ENCODE results near the gene SUGCT.

The SUGCT gene

DNA sequence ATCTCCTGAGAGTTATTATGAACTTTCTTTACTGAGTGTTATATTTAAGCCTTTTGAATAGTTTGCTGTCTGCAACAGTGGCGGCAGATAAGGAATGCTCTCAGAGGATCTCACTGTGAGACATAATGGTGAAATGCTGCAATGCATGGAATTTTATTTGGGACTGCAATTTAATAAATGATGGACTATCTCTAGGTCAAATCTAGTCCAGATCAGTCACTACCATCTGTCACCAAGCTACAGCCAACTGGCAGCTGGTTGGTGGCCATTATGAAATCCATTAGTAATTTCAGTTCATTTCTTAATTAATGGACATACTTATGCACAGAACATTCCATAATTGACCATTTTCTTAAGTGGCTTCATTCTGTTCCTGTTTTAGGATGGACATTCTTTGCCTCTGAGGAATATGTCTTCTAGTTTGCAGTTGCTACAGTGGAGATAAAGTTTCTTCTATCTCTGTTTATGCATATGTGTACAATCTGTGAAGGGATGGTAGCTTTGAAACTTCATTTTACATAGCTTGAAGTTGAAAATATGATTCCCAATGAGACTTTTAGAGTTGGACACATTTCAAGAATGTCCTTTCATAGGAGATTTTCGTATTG, 586.6 kb downstream of the SUGCT start:
- DNase-seq, result no peak
- Histone ChIP-seq H3K27ac (no peak overlapping the region), H3K36me3 (no peaks in the 10 kb centered on the region), H3K9me3 (ENCODE audit: severe bottlenecking) (no peaks in the 10 kb centered on the region), H3K27me3 (ENCODE audit: insufficient read depth, low read depth, severe bottlenecking) (no peaks in the 10 kb centered on the region), H3K4me3 (ENCODE audit: low read depth, low read length) (no peak overlapping the region)
- TF ChIP-seq, protein P1, sequence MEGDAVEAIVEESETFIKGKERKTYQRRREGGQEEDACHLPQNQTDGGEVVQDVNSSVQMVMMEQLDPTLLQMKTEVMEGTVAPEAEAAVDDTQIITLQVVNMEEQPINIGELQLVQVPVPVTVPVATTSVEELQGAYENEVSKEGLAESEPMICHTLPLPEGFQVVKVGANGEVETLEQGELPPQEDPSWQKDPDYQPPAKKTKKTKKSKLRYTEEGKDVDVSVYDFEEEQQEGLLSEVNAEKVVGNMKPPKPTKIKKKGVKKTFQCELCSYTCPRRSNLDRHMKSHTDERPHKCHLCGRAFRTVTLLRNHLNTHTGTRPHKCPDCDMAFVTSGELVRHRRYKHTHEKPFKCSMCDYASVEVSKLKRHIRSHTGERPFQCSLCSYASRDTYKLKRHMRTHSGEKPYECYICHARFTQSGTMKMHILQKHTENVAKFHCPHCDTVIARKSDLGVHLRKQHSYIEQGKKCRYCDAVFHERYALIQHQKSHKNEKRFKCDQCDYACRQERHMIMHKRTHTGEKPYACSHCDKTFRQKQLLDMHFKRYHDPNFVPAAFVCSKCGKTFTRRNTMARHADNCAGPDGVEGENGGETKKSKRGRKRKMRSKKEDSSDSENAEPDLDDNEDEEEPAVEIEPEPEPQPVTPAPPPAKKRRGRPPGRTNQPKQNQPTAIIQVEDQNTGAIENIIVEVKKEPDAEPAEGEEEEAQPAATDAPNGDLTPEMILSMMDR (IDR thresholded peaks at IDR 0.05; ENCODE audit: low read depth, low read length), result no peak

DNA sequence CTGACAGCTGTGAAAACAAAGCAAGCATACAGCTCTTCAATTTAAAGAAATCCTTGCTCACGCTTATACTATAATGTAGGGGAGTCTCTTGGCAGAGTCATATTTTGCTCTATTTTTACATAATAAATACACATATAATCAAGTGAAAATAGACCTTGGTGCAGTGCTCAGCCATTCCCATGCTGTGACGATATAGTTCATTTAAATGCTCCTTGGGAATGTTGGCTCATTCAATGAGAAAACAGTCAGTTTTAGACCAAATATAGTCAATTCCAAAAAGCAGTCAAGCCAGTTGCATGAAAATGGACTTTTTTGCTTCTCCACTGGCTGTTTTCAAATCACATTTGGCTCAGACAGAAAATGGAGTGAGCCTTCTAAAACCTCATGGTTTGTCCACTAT, 587.4 kb downstream of the SUGCT start:
- TF ChIP-seq, protein P1 (IDR thresholded peaks at IDR 0.05; ENCODE audit: low read depth, low read length), result no peak
- H3K27me3 ChIP-seq (ENCODE audit: insufficient read depth, low read depth, severe bottlenecking), result no peaks in the 10 kb centered on the region
- no peaks in the 10 kb centered on the region for H3K9me3 ChIP-seq (ENCODE audit: severe bottlenecking)
- no peak overlapping the region for H3K27ac ChIP-seq
- no peaks in the 10 kb centered on the region for H3K36me3 ChIP-seq
- no peak overlapping the region for H3K4me3 ChIP-seq (ENCODE audit: low read depth, low read length)
- DNase-seq, result no peak

DNA sequence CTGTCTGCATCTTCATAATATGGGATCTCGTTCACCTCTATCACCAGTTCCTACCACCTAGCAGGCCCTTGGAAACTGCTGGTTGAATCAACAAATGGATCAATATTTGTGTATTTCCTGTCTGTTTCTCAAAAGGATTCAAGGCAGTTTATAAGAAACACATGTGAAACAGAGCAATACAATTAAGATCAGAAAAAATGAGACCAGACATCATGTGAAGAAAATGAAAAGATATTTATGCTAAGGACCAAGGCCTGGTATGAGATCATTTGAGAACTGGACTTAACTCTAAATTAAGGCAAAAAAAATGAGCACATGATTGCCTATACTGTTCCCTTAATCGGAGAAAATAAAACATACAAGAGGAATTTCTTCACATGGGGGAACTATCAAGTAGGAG, 589.0 kb downstream of the SUGCT start:
- Histone ChIP-seq H3K9me3 (ENCODE audit: severe bottlenecking) (no peaks in the 10 kb centered on the region), H3K27ac (no peak overlapping the region), H3K27me3 (ENCODE audit: insufficient read depth, low read depth, severe bottlenecking) (no peaks in the 10 kb centered on the region), H3K4me3 (ENCODE audit: low read depth, low read length) (no peak overlapping the region), H3K36me3 (no peaks in the 10 kb centered on the region)
- no peak for DNase-seq
- TF ChIP-seq, protein P1 (IDR thresholded peaks at IDR 0.05; ENCODE audit: low read depth, low read length), result no peak

DNA sequence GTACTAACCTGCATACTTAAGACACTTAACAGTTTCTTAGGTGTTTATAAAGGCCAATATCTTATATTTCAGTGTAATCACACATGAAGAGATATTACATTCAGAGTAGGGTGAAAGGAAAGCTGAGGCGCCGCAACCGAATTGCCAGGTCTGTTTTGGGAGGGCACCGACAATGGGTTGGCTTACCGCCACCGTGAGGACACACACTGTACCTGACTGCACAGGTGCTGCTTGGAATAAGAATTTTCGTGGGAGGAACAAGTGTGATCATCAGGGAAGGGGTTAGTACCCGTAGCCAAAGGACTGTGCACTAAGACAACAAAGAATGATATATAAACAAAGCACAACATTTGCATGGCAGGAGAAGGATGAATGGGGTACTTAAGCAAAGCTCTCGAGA, 591.8 kb downstream of the SUGCT start:
- DNase-seq, result no peak
- TF ChIP-seq, protein P1 (IDR thresholded peaks at IDR 0.05; ENCODE audit: low read depth, low read length), result no peak
- Histone ChIP-seq H3K9me3 (ENCODE audit: severe bottlenecking) (no peaks in the 10 kb centered on the region), H3K4me3 (ENCODE audit: low read depth, low read length) (no peak overlapping the region), H3K27ac (no peak overlapping the region), H3K36me3 (no peaks in the 10 kb centered on the region), H3K27me3 (ENCODE audit: insufficient read depth, low read depth, severe bottlenecking) (no peaks in the 10 kb centered on the region)

- Histone ChIP-seq H3K4me3 (ENCODE audit: low read depth, low read length) (no peak overlapping the region), H3K36me3 (no peaks in the 10 kb centered on the region), H3K27ac (no peak overlapping the region), H3K27me3 (ENCODE audit: insufficient read depth, low read depth, severe bottlenecking) (no peaks in the 10 kb centered on the region), H3K9me3 (ENCODE audit: severe bottlenecking) (peaks cover 6% of the 10 kb centered on the region)
- DNase-seq, result no peak
- TF ChIP-seq, protein P1 (IDR thresholded peaks at IDR 0.05; ENCODE audit: low read depth, low read length), result no peak
Measured at GRCh38 chr7:40733114-40733513, 598.3 kb downstream of the SUGCT start.

- TF ChIP-seq, protein P1 (IDR thresholded peaks at IDR 0.05; ENCODE audit: low read depth, low read length), result no peak
- H3K27ac ChIP-seq, result no peak overlapping the region
- no peak overlapping the region for H3K4me3 ChIP-seq (ENCODE audit: low read depth, low read length)
Measured at GRCh38 chr7:40733578-40733977, 598.8 kb downstream of the SUGCT start.

More at GRCh38 chr7:40733578-40733977, 598.8 kb downstream of the SUGCT start:
- H3K36me3 ChIP-seq, result no peaks in the 10 kb centered on the region
- H3K27me3 ChIP-seq (ENCODE audit: insufficient read depth, low read depth, severe bottlenecking), result no peaks in the 10 kb centered on the region
- H3K9me3 ChIP-seq (ENCODE audit: severe bottlenecking), result peaks cover 6% of the 10 kb centered on the region
- no peak for DNase-seq

Measured in WERI-Rb-1 (cell line).